HepG2 (cell line): Measurements from ENCODE around the gene LINS1. TPM values are rescaled to one million over a fixed set of nuclear protein-coding genes. Genes with fewer than 3 reads are reported as not detected.

Source experiments
- DNMT3B ChIP-seq: conservative IDR thresholded peaks from 2 replicates; pipeline ENCODE4 v1.6.1; 2016; ENCODE audit warnings: missing biosample characterization, control low read depth
- HHEX ChIP-seq: IDR thresholded peaks from 2 replicates; pipeline ENCODE4 v1.6.1; 2016; ENCODE audit warnings: control low read depth
- HNRNPH1 ChIP-seq: fragments of 200-400 bp; formaldehyde crosslinking; optimal IDR thresholded peaks from 2 replicates; pipeline ENCODE3; 2017; ENCODE audit warnings: mild to moderate bottlenecking, low read depth, low read length
- JUND ChIP-seq: sonication (generic); formaldehyde crosslinking; IDR thresholded peaks from 2 replicates; pipeline ENCODE4 v1.8.0; 2022; ENCODE audit warnings: mild to moderate bottlenecking, missing genetic modification reagents
- KDM3A ChIP-seq: IDR thresholded peaks from 2 replicates; pipeline ENCODE4 v1.6.1; 2018; ENCODE audit warnings: low read depth, missing compliant biosample characterization
- MAZ ChIP-seq, 2 experiments: sonication (generic) in 1 of 2; formaldehyde crosslinking in 1 of 2; IDR thresholded peaks; 2 replicates each; pipeline versions ENCODE4 v1.5.0 to v1.6.1; 2012 to 2020; ENCODE audit warnings: low read depth in 2 of 2, mild to moderate bottlenecking in 2 of 2, borderline replicate concordance in 1 of 2, improper control_type of control experiment in 1 of 2, low read length in 1 of 2, missing genetic modification reagents in 1 of 2, moderate library complexity in 1 of 2
- NCOA5 ChIP-seq: sonication (generic); formaldehyde crosslinking; IDR thresholded peaks from 2 replicates; pipeline ENCODE4 v1.4.0; 2020; ENCODE audit warnings: missing genetic modification reagents
- RFX3 ChIP-seq: IDR thresholded peaks from 2 replicates; pipeline ENCODE4 v1.6.1; 2016; ENCODE audit warnings: missing biosample characterization, missing genetic modification reagents
- RXRA ChIP-seq: sonication (generic); formaldehyde crosslinking; IDR thresholded peaks from 2 replicates; pipeline ENCODE4 v1.5.1; 2020; ENCODE audit warnings: missing genetic modification reagents
- SIN3B ChIP-seq: fragments of 150-350 bp; IDR thresholded peaks from 2 replicates; pipeline ENCODE4 v1.6.1; 2014; ENCODE audit warnings: low read length
- SMAD1 ChIP-seq: sonication (generic); formaldehyde crosslinking; IDR thresholded peaks from 2 replicates; pipeline ENCODE4 v1.4.0; 2020; ENCODE audit warnings: missing genetic modification reagents, low read depth, mild to moderate bottlenecking, borderline replicate concordance
- TBP ChIP-seq: sonication (generic); formaldehyde crosslinking; IDR thresholded peaks from 2 replicates; pipeline ENCODE4 v1.5.0; 2020; ENCODE audit warnings: missing genetic modification reagents
- TEF ChIP-seq: sonication (generic); formaldehyde crosslinking; IDR thresholded peaks from 2 replicates; pipeline ENCODE4 v1.5.0; 2020; ENCODE audit warnings: missing genetic modification reagents
- ZBTB33 ChIP-seq: sonication (generic); formaldehyde crosslinking; IDR thresholded peaks from 2 replicates; pipeline ENCODE4 v1.4.0; 2020; ENCODE audit warnings: missing genetic modification reagents
- ZNF18 ChIP-seq: sonication (generic); formaldehyde crosslinking; IDR thresholded peaks from 2 replicates; pipeline ENCODE4 v1.8.0; 2022; ENCODE audit warnings: mild to moderate bottlenecking, missing genetic modification reagents; ENCODE audit not compliant: insufficient replicate concordance
- ZNF280B ChIP-seq: sonication (generic); formaldehyde crosslinking; IDR thresholded peaks from 2 replicates; pipeline ENCODE4 v1.5.0; 2020; ENCODE audit warnings: missing genetic modification reagents, mild to moderate bottlenecking, borderline replicate concordance
- ZNF446 ChIP-seq: sonication (generic); formaldehyde crosslinking; IDR thresholded peaks from 2 replicates; pipeline ENCODE4 v1.5.0; 2020; ENCODE audit warnings: mild to moderate bottlenecking, missing genetic modification reagents
- ZNF501 ChIP-seq: sonication (generic); formaldehyde crosslinking; IDR thresholded peaks from 2 replicates; pipeline ENCODE4 v1.5.1; 2020; ENCODE audit warnings: mild to moderate bottlenecking, moderate library complexity, missing genetic modification reagents
- ZNF562 ChIP-seq: sonication (generic); formaldehyde crosslinking; IDR thresholded peaks from 2 replicates; pipeline ENCODE4 v1.8.0; 2022; ENCODE audit warnings: missing genetic modification reagents, borderline replicate concordance
- ZNF644 ChIP-seq: IDR thresholded peaks from 2 replicates; pipeline ENCODE4 v1.6.1; 2016; ENCODE audit warnings: low read depth
- ZNF672 ChIP-seq: sonication (generic); formaldehyde crosslinking; IDR thresholded peaks from 2 replicates; pipeline ENCODE4 v1.8.1; 2022; ENCODE audit warnings: missing genetic modification reagents
- ZNF678 ChIP-seq: sonication (generic); formaldehyde crosslinking; IDR thresholded peaks from 2 replicates; pipeline ENCODE4 v1.4.0; 2020; ENCODE audit warnings: mild to moderate bottlenecking, missing genetic modification reagents
- ZNF766 ChIP-seq: sonication (generic); formaldehyde crosslinking; IDR thresholded peaks from 2 replicates; pipeline ENCODE4 v1.5.0; 2020; ENCODE audit warnings: missing genetic modification reagents, borderline replicate concordance
- ZNF784 ChIP-seq: sonication (generic); formaldehyde crosslinking; IDR thresholded peaks from 2 replicates; pipeline ENCODE4 v1.5.1; 2020; ENCODE audit warnings: missing genetic modification reagents, mild to moderate bottlenecking, borderline replicate concordance
- polyA plus RNA-seq, 8 experiments: library from polyadenylated mRNA; depleted of rRNA in 3 of 8; stranded (reverse) in 7 of 8; unstranded in 1 of 8; fragments of >200 nt; fragmentation: Illumina TruSeq in 4 of 8; extraction: Trizol in 4 of 8; gene quantifications; 2 replicates each; pipeline versions ENCODE4 v1.2.1 to v1.2.3, GENCODE V29; 2011 to 2016; ENCODE audit warnings: low read depth in 4 of 8, missing spikeins in 1 of 8, mixed read lengths in 1 of 8; ENCODE audit not compliant: insufficient read depth in 1 of 8
- total RNA-seq, 5 experiments: library from RNA; depleted of rRNA; stranded (reverse); fragments of >200 nt; fragmentation: Illumina TruSeq; extraction: Trizol; gene quantifications; 2 replicates each; pipeline ENCODE4 v1.2.3, GENCODE V29; 2016; ENCODE audit warnings: low read depth in 1 of 5

The LINS1 gene
- total and polyA plus RNA-seq, 2 of the 13 experiments (the other 11 are each of a cell fraction or from before 2014, with no cell fraction given), result 9.8 to 10.4 TPM

- no peak for TF ChIP-seq KDM3A (CRISPR knock-in tag)
- TF ChIP-seq ZNF446 (CRISPR knock-in tag), result no peak
- TF ChIP-seq ZNF672 (CRISPR knock-in tag), result no peak
- TF ChIP-seq ZNF766 (CRISPR knock-in tag), result no peak
- no peak for TF ChIP-seq ZNF784 (CRISPR knock-in tag)
- TF ChIP-seq HNRNPH1, result no peak
- TF ChIP-seq ZNF644 (CRISPR knock-in tag), result no peak
- no peak for TF ChIP-seq ZNF18 (CRISPR knock-in tag)
- peak; percentile 77 for TF ChIP-seq RXRA
- TF ChIP-seq RFX3 (CRISPR knock-in tag), result peak; percentile 94
- no peak for TF ChIP-seq TBP (CRISPR knock-in tag)
- no peak for TF ChIP-seq ZBTB33 (CRISPR knock-in tag)
- TF ChIP-seq TEF (CRISPR knock-in tag), result no peak
- TF ChIP-seq DNMT3B (CRISPR knock-in tag), result no peak
- TF ChIP-seq ZNF501 (CRISPR knock-in tag), result peak; percentile 74; the same call in 1 of the 2 replicates
- TF ChIP-seq SMAD1 (CRISPR knock-in tag), result no peak; the same call in 1 of the 2 replicates
- no peak for TF ChIP-seq NCOA5
- TF ChIP-seq ZNF562, result no peak
- no peak for TF ChIP-seq JUND (CRISPR knock-in tag)
- no peak for TF ChIP-seq ZNF678 (CRISPR knock-in tag)
- no peak for TF ChIP-seq HHEX (CRISPR knock-in tag)
- TF ChIP-seq SIN3B, result peak; percentile 59; the same call in 1 of the 2 replicates
- peak; percentile 83; the same call in 1 of the 2 replicates for TF ChIP-seq ZNF280B (CRISPR knock-in tag)
- peak; percentile 100 for TF ChIP-seq MAZ (IDR thresholded peaks at IDR 0.05; ENCODE audit: borderline replicate concordance, low read depth, low read length)
- peak; percentile 100 for TF ChIP-seq MAZ (CRISPR knock-in tag; IDR thresholded peaks at IDR 0.05; ENCODE audit: low read depth)
These were observed at the start of gene LINS1, which contains the start of gene ASB7 (continued) for GRCh38 chr15:100602064-100602822.
